GM23338 (cell line): ENCODE data around the gene TNS3. TPM values are rescaled to one million over a fixed set of nuclear protein-coding genes. Genes with fewer than 3 reads are reported as not detected.

Experiments used
- ATAC-seq: fragments of 200-7000 bp; cut with Tn5 transposase; 3 replicates; pipeline ENCODE4 v1.9.1; 2020
- DNase-seq: peaks from one replicate; pipeline ENCODE4 v3.0.0-alpha.2; 2015; ENCODE audit warnings: low spot score
- H2AFZ ChIP-seq: fragments of 200-600 bp; sonication (generic); 2 replicates; pipeline ENCODE4 v1.8.0; 2016; ENCODE audit warnings: antibody characterized with exemption, mild to moderate bottlenecking, moderate library complexity
- H3F3A ChIP-seq: fragments of 200-600 bp; sonication (generic); replicated peaks from 2 replicates; pipeline ENCODE4 v1.8.0; 2017; ENCODE audit warnings: antibody characterized with exemption, mixed run types, low read depth
- H3K27ac ChIP-seq: fragments of 200-600 bp; sonication (generic); 2 replicates; pipeline ENCODE4 v1.6.1; 2016; ENCODE audit warnings: low read depth
- H3K27me3 ChIP-seq: fragments of 200-600 bp; sonication (generic); 2 replicates; pipeline ENCODE4 v1.8.0; 2016; ENCODE audit warnings: mild to moderate bottlenecking, mixed run types, moderate library complexity; ENCODE audit not compliant: insufficient read depth
- H3K36me3 ChIP-seq: fragments of 200-600 bp; sonication (generic); 2 replicates; pipeline ENCODE4 v1.8.0; 2016; ENCODE audit warnings: mild to moderate bottlenecking; ENCODE audit not compliant: insufficient read depth
- H3K4me1 ChIP-seq: fragments of 200-600 bp; sonication (generic); 2 replicates; pipeline ENCODE4 v1.8.0; 2016; ENCODE audit warnings: mild to moderate bottlenecking, moderate library complexity; ENCODE audit not compliant: insufficient read depth
- H3K4me2 ChIP-seq: fragments of 200-600 bp; sonication (generic); 2 replicates; pipeline ENCODE4 v1.7.1; 2017; ENCODE audit warnings: mixed run types
- H3K4me3 ChIP-seq: fragments of 200-600 bp; sonication (generic); 2 replicates; pipeline ENCODE4 v1.6.1; 2016; ENCODE audit warnings: mixed run types
- H3K79me2 ChIP-seq: fragments of 200-600 bp; sonication (generic); replicated peaks from 2 replicates; pipeline ENCODE4 v1.8.0; 2017; ENCODE audit warnings: mild to moderate bottlenecking; ENCODE audit not compliant: insufficient read depth
- H3K9me2 ChIP-seq: fragments of 200-600 bp; sonication (generic); 2 replicates; pipeline ENCODE4 v1.8.0; 2017; ENCODE audit not compliant: insufficient read depth
- H4K20me1 ChIP-seq: fragments of 200-600 bp; sonication (generic); replicated peaks from 2 replicates; pipeline ENCODE4 v1.8.0; 2017; ENCODE audit warnings: mild to moderate bottlenecking; ENCODE audit not compliant: insufficient read depth
- H3K27ac Mint-ChIP-seq: 2 replicates; pipeline ENCODE4 v1.8.0; 2020; ENCODE audit warnings: inconsistent platforms, mild to moderate bottlenecking, moderate library complexity, mixed read lengths
- H3K27me3 Mint-ChIP-seq: 3 replicates; pipeline ENCODE4 v1.8.0; 2022; ENCODE audit warnings: low read depth, mild to moderate bottlenecking, moderate library complexity, mixed read lengths, inconsistent platforms; ENCODE audit not compliant: insufficient read depth, poor library complexity
- H3K36me3 Mint-ChIP-seq: 3 replicates; pipeline ENCODE4 v1.8.0; 2021; ENCODE audit warnings: low read depth, mild to moderate bottlenecking, inconsistent platforms, moderate library complexity, mixed read lengths
- H3K4me1 Mint-ChIP-seq: 3 replicates; pipeline ENCODE4 v1.8.0; 2020; ENCODE audit warnings: mild to moderate bottlenecking, inconsistent platforms, mixed read lengths
- H3K4me3 Mint-ChIP-seq: 3 replicates; pipeline ENCODE4 v1.8.0; 2021; ENCODE audit warnings: moderate library complexity, mild to moderate bottlenecking, inconsistent platforms, mixed read lengths
- H3K9me3 Mint-ChIP-seq: 3 replicates; pipeline ENCODE4 v1.8.0; 2020; ENCODE audit warnings: moderate library complexity, mild to moderate bottlenecking, inconsistent platforms, mixed read lengths
- CREB1 ChIP-seq: fragments of 250-450 bp; sonication (Bioruptor Pico); IDR thresholded peaks from 2 replicates; pipeline ENCODE4 v1.5.0; 2020; ENCODE audit warnings: low read depth, mild to moderate bottlenecking, moderate library complexity
- EZH2 ChIP-seq: fragments of 200-600 bp; sonication (generic); IDR thresholded peaks from one replicate; pipeline ENCODE4 v1.8.0; 2017; ENCODE audit warnings: antibody characterized with exemption, mild to moderate bottlenecking, low read depth; ENCODE audit not compliant: unreplicated experiment
- EZH2phosphoT487 ChIP-seq: fragments of 200-600 bp; sonication (generic); IDR thresholded peaks from one replicate; pipeline ENCODE4 v1.8.1; 2018; ENCODE audit warnings: antibody characterized with exemption; ENCODE audit not compliant: unreplicated experiment
- JUNB ChIP-seq: IDR thresholded peaks from one replicate; pipeline ENCODE4 v1.6.1; 2016; ENCODE audit warnings: antibody characterized with exemption; ENCODE audit not compliant: unreplicated experiment
- NANOG ChIP-seq: IDR thresholded peaks from 2 replicates; pipeline ENCODE4 v1.6.1; 2016; ENCODE audit warnings: antibody characterized with exemption, borderline replicate concordance
- POLR2AphosphoS5 ChIP-seq: IDR thresholded peaks from 2 replicates; pipeline ENCODE4 v1.6.1; 2016; ENCODE audit warnings: antibody characterized with exemption, low read depth
- STAT1 ChIP-seq: IDR thresholded peaks from one replicate; pipeline ENCODE4 v1.6.1; 2016; ENCODE audit warnings: antibody characterized with exemption; ENCODE audit not compliant: unreplicated experiment
- ZNF114 ChIP-seq: fragments of 250-450 bp; sonication (Bioruptor Pico); IDR thresholded peaks from 2 replicates; pipeline ENCODE4 v1.5.0; 2020; ENCODE audit warnings: mild to moderate bottlenecking, moderate library complexity
- ZNF331 ChIP-seq: fragments of 250-450 bp; sonication (Bioruptor Pico); IDR thresholded peaks from 2 replicates; pipeline ENCODE4 v1.5.0; 2020; ENCODE audit warnings: low read depth, mild to moderate bottlenecking, moderate library complexity
- polyA plus RNA-seq: library from polyadenylated mRNA; unstranded; fragments of >200 nt; fragmentation: Nextera tagmentation; extraction: Ambion mirVana; gene quantifications from 2 replicates; pipeline ENCODE4 v1.2.1, GENCODE V29; 2016
- total RNA-seq: library from RNA; depleted of rRNA; stranded (reverse); fragments of >200 nt; shearing (Covaris generic); gene quantifications from 2 replicates; pipeline ENCODE4 v1.2.3, GENCODE V29; 2014
- TF ChIP-seq, protein P1 (sequence below): IDR thresholded peaks from 2 replicates; pipeline ENCODE4 v1.6.1; 2016; ENCODE audit warnings: antibody characterized with exemption
- TF ChIP-seq, protein P2 (sequence below), 2 experiments: fragments of 200-600 bp in 1 of 2; sonication (generic) in 1 of 2; conservative IDR thresholded peaks; 2 replicates each; pipeline versions ENCODE4 v1.5.1 to v1.6.1; 2016 to 2017; ENCODE audit warnings: antibody characterized with exemption in 2 of 2, low read depth in 2 of 2, mild to moderate bottlenecking in 2 of 2, moderate library complexity in 1 of 2
- TF ChIP-seq, protein P3 (sequence below): IDR thresholded peaks from one replicate; pipeline ENCODE4 v1.6.1; 2018; ENCODE audit warnings: antibody characterized with exemption; ENCODE audit not compliant: unreplicated experiment

TNS3 gene
- total and polyA plus RNA-seq, 2 experiments from 2014 or later: 6.2 to 28.7 TPM

DNA sequence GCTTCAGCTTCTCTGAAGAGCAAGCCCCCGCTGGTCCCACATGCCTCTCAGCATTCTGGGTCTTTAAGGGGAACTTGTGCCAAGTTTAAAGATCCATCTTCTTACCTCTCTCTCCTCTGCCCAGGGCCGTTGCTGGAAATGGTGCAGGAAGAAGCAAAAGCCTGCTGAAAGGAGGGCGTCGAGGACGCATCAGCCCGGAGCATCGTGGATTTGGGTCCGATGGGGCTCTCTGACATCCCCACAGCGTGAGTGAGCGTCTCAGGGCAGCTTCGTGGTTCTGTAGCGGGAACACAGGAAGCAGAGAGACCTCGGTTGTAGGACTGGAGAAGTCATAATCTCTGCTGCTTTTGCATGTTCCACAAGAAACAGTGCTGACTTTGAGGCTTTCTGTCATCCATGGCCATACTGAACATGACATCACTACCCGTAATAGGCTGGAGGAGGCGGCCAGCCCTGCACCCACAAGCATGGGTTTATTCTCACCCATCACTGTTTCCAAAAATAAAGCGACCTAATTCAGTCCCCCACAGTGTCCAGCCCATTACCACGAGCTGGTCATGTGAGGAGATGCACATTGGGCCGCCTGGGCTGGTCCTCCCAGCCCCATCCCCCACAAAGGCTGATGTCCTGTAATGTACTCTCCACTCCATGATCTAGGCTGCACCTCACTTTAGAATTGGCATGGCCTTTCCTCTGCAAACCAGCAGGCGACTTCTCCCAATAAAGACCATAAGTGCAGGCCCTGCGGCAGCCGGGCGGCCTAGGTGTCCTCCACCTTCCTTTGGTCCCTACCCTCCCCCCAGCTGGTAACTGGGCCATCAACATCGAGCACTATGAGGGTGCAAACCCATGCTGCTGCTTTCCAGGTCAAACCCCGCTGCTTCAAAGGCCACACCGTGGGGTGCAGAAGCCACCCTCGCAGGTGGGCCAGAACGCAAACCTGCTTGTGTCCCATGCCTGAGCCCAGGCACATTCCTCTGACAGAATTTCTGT, 276.9 kb downstream of the TNS3 start (continued):
- no peak for TF ChIP-seq ZNF114
- TF ChIP-seq, protein P1, sequence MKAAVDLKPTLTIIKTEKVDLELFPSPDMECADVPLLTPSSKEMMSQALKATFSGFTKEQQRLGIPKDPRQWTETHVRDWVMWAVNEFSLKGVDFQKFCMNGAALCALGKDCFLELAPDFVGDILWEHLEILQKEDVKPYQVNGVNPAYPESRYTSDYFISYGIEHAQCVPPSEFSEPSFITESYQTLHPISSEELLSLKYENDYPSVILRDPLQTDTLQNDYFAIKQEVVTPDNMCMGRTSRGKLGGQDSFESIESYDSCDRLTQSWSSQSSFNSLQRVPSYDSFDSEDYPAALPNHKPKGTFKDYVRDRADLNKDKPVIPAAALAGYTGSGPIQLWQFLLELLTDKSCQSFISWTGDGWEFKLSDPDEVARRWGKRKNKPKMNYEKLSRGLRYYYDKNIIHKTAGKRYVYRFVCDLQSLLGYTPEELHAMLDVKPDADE: no peak
- TF ChIP-seq, protein P2, sequence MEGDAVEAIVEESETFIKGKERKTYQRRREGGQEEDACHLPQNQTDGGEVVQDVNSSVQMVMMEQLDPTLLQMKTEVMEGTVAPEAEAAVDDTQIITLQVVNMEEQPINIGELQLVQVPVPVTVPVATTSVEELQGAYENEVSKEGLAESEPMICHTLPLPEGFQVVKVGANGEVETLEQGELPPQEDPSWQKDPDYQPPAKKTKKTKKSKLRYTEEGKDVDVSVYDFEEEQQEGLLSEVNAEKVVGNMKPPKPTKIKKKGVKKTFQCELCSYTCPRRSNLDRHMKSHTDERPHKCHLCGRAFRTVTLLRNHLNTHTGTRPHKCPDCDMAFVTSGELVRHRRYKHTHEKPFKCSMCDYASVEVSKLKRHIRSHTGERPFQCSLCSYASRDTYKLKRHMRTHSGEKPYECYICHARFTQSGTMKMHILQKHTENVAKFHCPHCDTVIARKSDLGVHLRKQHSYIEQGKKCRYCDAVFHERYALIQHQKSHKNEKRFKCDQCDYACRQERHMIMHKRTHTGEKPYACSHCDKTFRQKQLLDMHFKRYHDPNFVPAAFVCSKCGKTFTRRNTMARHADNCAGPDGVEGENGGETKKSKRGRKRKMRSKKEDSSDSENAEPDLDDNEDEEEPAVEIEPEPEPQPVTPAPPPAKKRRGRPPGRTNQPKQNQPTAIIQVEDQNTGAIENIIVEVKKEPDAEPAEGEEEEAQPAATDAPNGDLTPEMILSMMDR (conservative IDR thresholded peaks at IDR 0.05; ENCODE audit: low read depth in 2 of 2): no peak
- no peak for TF ChIP-seq STAT1
- TF ChIP-seq ZNF331 (CRISPR knock-in tag): no peak
- TF ChIP-seq POLR2AphosphoS5: no peak
- TF ChIP-seq EZH2: no peak
- TF ChIP-seq NANOG: no peak
- no peak for TF ChIP-seq EZH2phosphoT487
- no peak for TF ChIP-seq JUNB
- TF ChIP-seq CREB1 (CRISPR knock-in tag): no peak

DNA sequence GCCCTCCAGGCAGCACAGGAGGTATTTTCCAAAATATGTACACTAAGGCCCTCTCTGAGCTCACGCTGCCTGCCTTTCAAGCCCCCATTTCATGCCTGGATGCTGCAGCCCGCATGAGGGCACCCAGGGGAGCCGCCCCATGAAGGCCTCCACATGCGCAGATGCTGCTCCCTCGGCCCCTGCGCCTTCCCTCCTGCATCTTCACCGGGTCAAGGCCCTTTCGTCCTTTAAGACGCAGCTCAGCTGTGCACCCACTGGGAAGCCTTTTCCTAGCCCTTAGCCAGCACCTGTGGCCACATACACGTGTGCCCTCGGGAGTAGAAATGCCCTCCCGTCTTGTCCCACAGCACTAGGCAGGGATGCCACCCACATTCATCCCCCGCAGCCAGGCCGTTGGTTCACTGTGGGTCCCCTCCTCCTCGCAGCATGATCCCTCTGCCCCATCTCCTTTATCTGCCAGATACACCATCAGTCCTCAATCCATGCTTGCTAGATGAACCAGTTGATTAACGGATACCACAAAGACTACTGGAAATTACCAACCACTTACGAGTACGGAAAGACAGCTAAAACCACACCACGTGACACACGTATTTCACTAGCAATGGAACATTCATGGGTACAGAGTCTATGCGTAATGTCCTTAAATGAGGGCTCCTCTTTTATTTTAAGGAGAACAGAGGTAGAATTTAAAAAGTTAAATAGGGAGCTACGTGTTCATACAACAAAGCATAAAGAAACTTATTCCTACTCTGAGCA, 278.0 kb downstream of the TNS3 start:
- no peaks in the 10 kb centered on the region for H3F3A ChIP-seq
- no peak overlapping the region for H3K27ac ChIP-seq
- no peaks in the 10 kb centered on the region for H3K36me3 ChIP-seq
- ATAC-seq (no peak), DNase-seq (no peak)
- Mint-ChIP-seq H3K27ac (peak overlapping the region; percentile 37; the same call in 1 of the 2 replicates), H3K36me3 (peaks cover 3% of the 10 kb centered on the region; the same call in 2 of the 3 replicates), H3K27me3 (peaks cover 6% of the 10 kb centered on the region), H3K9me3 (no peaks in the 10 kb centered on the region), H3K4me3 (no peak overlapping the region), H3K4me1 (peaks cover 7% of the 10 kb centered on the region)
- H3K79me2 ChIP-seq: no peaks in the 10 kb centered on the region
- no peak overlapping the region for H3K4me3 ChIP-seq
- H3K27me3 ChIP-seq: no peaks in the 10 kb centered on the region
- no peaks in the 10 kb centered on the region; the same call in none of the 2 replicates for H4K20me1 ChIP-seq
- H2AFZ ChIP-seq: no peak overlapping the region
- H3K4me2 ChIP-seq: no peak overlapping the region
- no peaks in the 10 kb centered on the region for H3K4me1 ChIP-seq
- H3K9me2 ChIP-seq: no peaks in the 10 kb centered on the region
- TF ChIP-seq EZH2phosphoT487 (no peak), ZNF114 (no peak), NANOG (no peak), POLR2AphosphoS5 (no peak), JUNB (no peak), STAT1 (no peak)
- TF ChIP-seq, protein P3, sequence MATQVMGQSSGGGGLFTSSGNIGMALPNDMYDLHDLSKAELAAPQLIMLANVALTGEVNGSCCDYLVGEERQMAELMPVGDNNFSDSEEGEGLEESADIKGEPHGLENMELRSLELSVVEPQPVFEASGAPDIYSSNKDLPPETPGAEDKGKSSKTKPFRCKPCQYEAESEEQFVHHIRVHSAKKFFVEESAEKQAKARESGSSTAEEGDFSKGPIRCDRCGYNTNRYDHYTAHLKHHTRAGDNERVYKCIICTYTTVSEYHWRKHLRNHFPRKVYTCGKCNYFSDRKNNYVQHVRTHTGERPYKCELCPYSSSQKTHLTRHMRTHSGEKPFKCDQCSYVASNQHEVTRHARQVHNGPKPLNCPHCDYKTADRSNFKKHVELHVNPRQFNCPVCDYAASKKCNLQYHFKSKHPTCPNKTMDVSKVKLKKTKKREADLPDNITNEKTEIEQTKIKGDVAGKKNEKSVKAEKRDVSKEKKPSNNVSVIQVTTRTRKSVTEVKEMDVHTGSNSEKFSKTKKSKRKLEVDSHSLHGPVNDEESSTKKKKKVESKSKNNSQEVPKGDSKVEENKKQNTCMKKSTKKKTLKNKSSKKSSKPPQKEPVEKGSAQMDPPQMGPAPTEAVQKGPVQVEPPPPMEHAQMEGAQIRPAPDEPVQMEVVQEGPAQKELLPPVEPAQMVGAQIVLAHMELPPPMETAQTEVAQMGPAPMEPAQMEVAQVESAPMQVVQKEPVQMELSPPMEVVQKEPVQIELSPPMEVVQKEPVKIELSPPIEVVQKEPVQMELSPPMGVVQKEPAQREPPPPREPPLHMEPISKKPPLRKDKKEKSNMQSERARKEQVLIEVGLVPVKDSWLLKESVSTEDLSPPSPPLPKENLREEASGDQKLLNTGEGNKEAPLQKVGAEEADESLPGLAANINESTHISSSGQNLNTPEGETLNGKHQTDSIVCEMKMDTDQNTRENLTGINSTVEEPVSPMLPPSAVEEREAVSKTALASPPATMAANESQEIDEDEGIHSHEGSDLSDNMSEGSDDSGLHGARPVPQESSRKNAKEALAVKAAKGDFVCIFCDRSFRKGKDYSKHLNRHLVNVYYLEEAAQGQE: no peak
- TF ChIP-seq, protein P2 (conservative IDR thresholded peaks at IDR 0.05; ENCODE audit: low read depth in 2 of 2): no peak
